HEK293 (cell line): ENCODE data around the gene ABCC11.

Source experiments
- CTCF ChIA-PET: fragments of 350-600 bp; formaldehyde crosslinking; extraction: SDS; loops from one replicate; lab custom pipeline; 2021; ENCODE audit warnings: antibody characterized with exemption; lab: Yijun Ruan, JAX
- POLR2A ChIA-PET: fragments of 300-600 bp; formaldehyde crosslinking; extraction: SDS; loops from one replicate; lab custom pipeline; 2020; ENCODE audit warnings: antibody characterized with exemption, inconsistent platforms; lab: Yijun Ruan, JAX
- H3K27ac ChIP-seq: fragments of 200-500 bp; sonication (Bioruptor generic); 2 replicates; pipeline ENCODE4 v1.5.1; 2014; ENCODE audit warnings: low read depth, low read length, control low read depth, inconsistent platforms; ENCODE audit errors: extremely low read depth
- H3K36me3 ChIP-seq, 2 experiments: fragments of 200-500 bp in 1 of 2; sonication (Bioruptor generic) in 1 of 2; 1 replicate in 1 of 2; 2 replicates in 1 of 2; pipeline ENCODE4 v1.5.1; 2014 to 2017; ENCODE audit warnings: inconsistent platforms in 2 of 2, low read length in 2 of 2; ENCODE audit not compliant: control insufficient read depth in 2 of 2, insufficient read depth in 1 of 2
- H3K4me1 ChIP-seq: fragments of 200-500 bp; sonication (Bioruptor generic); 2 replicates; pipeline ENCODE4 v1.5.1; 2014; ENCODE audit warnings: mild to moderate bottlenecking, low read length, inconsistent platforms; ENCODE audit not compliant: control insufficient read depth, insufficient read depth
- H3K4me3 ChIP-seq: 2 replicates; pipeline ENCODE4 v1.5.1; 2011; ENCODE audit warnings: low read depth, mild to moderate bottlenecking, control low read depth, low read length, moderate library complexity
- H3K9me3 ChIP-seq: fragments of 200-500 bp; sonication (Bioruptor generic); 2 replicates; pipeline ENCODE4 v1.5.1; 2014; ENCODE audit warnings: low read depth, low read length, inconsistent platforms; ENCODE audit not compliant: control insufficient read depth, insufficient read depth
- GLIS2 ChIP-seq: fragments of 450-650 bp; formaldehyde crosslinking; IDR thresholded peaks from 2 replicates; pipeline ENCODE4 v1.5.1; 2016; ENCODE audit warnings: missing biosample characterization, missing genetic modification characterization
- HOXA7 ChIP-seq: sonication (generic); formaldehyde crosslinking; IDR thresholded peaks from 2 replicates; pipeline ENCODE4 v1.8.1; 2022; ENCODE audit warnings: missing genetic modification reagents, borderline replicate concordance
- KLF1 ChIP-seq: fragments of 450-650 bp; formaldehyde crosslinking; IDR thresholded peaks from 2 replicates; pipeline ENCODE4 v1.5.1; 2016; ENCODE audit warnings: missing biosample characterization, missing genetic modification characterization
- ZNF10 ChIP-seq: fragments of 450-650 bp; formaldehyde crosslinking; IDR thresholded peaks from 2 replicates; pipeline ENCODE4 v1.5.1; 2017; ENCODE audit warnings: missing biosample characterization, missing genetic modification characterization
- ZNF138 ChIP-seq: fragments of 450-650 bp; formaldehyde crosslinking; IDR thresholded peaks from 2 replicates; pipeline ENCODE4 v1.5.1; 2016; ENCODE audit warnings: missing biosample characterization, missing genetic modification characterization, borderline replicate concordance
- ZNF19 ChIP-seq: fragments of 450-650 bp; formaldehyde crosslinking; IDR thresholded peaks from 2 replicates; pipeline ENCODE4; 2016; ENCODE audit warnings: missing biosample characterization, missing genetic modification characterization, low read depth
- ZNF2 ChIP-seq: fragments of 450-650 bp; formaldehyde crosslinking; IDR thresholded peaks from 2 replicates; pipeline ENCODE4 v1.5.1; 2016; ENCODE audit warnings: missing biosample characterization, missing genetic modification characterization
- ZNF292 ChIP-seq: fragments of 450-650 bp; formaldehyde crosslinking; IDR thresholded peaks from 2 replicates; pipeline ENCODE4 v1.5.1; 2016; ENCODE audit warnings: low read depth, missing biosample characterization, missing genetic modification characterization, borderline replicate concordance
- ZNF302 ChIP-seq: fragments of 450-650 bp; formaldehyde crosslinking; IDR thresholded peaks from 2 replicates; pipeline ENCODE4 v1.5.1; 2016; ENCODE audit warnings: missing biosample characterization, missing genetic modification characterization, low read depth
- ZNF529 ChIP-seq: fragments of 450-650 bp; formaldehyde crosslinking; IDR thresholded peaks from 2 replicates; pipeline ENCODE4 v1.5.1; 2017; ENCODE audit warnings: missing genetic modification characterization, missing biosample characterization; ENCODE audit not compliant: insufficient replicate concordance
- ZNF530 ChIP-seq: fragments of 450-650 bp; formaldehyde crosslinking; IDR thresholded peaks from 2 replicates; pipeline ENCODE4 v1.5.1; 2016; ENCODE audit warnings: low read depth, missing biosample characterization, missing genetic modification characterization
- ZNF555 ChIP-seq: fragments of 450-650 bp; formaldehyde crosslinking; conservative IDR thresholded peaks from 2 replicates; pipeline ENCODE4 v1.5.1; 2017; ENCODE audit warnings: missing biosample characterization, mild to moderate bottlenecking, missing genetic modification characterization, inconsistent platforms
- ZNF571 ChIP-seq: fragments of 450-650 bp; formaldehyde crosslinking; IDR thresholded peaks from 2 replicates; pipeline ENCODE4 v1.5.0; 2017; ENCODE audit warnings: missing biosample characterization, missing genetic modification characterization
- ZNF596 ChIP-seq: fragments of 450-650 bp; IDR thresholded peaks from 2 replicates; pipeline ENCODE4 v1.5.0; 2018; ENCODE audit warnings: missing biosample characterization, mild to moderate bottlenecking, missing genetic modification characterization, moderate library complexity
- ZNF600 ChIP-seq: fragments of 450-650 bp; formaldehyde crosslinking; IDR thresholded peaks from 2 replicates; pipeline ENCODE4 v1.5.1; 2016; ENCODE audit warnings: missing biosample characterization, missing genetic modification characterization
- ZNF610 ChIP-seq: fragments of 450-650 bp; formaldehyde crosslinking; IDR thresholded peaks from 2 replicates; pipeline ENCODE4 v1.5.1; 2016; ENCODE audit warnings: missing biosample characterization, missing genetic modification characterization, borderline replicate concordance
- ZNF654 ChIP-seq: fragments of 450-650 bp; formaldehyde crosslinking; IDR thresholded peaks from 2 replicates; pipeline ENCODE4 v1.5.1; 2016; ENCODE audit warnings: low read depth, missing biosample characterization, missing genetic modification characterization
- ZNF785 ChIP-seq: fragments of 450-650 bp; formaldehyde crosslinking; IDR thresholded peaks from 2 replicates; pipeline ENCODE4 v1.5.1; 2016; ENCODE audit warnings: missing biosample characterization, missing genetic modification characterization
- TF ChIP-seq, protein P1 (sequence below): fragments of 450-650 bp; formaldehyde crosslinking; IDR thresholded peaks from 2 replicates; pipeline ENCODE4 v1.5.1; 2016; ENCODE audit warnings: missing biosample characterization, missing genetic modification characterization
- TF ChIP-seq, protein P2 (sequence below): fragments of 450-650 bp; formaldehyde crosslinking; IDR thresholded peaks from 2 replicates; pipeline ENCODE4 v1.5.1; 2016; ENCODE audit warnings: missing biosample characterization, missing genetic modification characterization
- TF ChIP-seq, protein P3 (sequence below): fragments of 450-650 bp; formaldehyde crosslinking; IDR thresholded peaks from 2 replicates; pipeline ENCODE4 v1.5.1; 2017; ENCODE audit warnings: missing biosample characterization, missing genetic modification characterization
- TF ChIP-seq, protein P4 (sequence below): fragments of 450-650 bp; formaldehyde crosslinking; IDR thresholded peaks from 2 replicates; pipeline ENCODE4 v1.5.1; 2016; ENCODE audit warnings: missing biosample characterization, missing genetic modification characterization, borderline replicate concordance
- TF ChIP-seq, protein P5 (sequence below): fragments of 450-650 bp; formaldehyde crosslinking; IDR thresholded peaks from 2 replicates; pipeline ENCODE4 v1.5.1; 2016; ENCODE audit warnings: missing biosample characterization, missing genetic modification characterization

Gene ABCC11

DNA sequence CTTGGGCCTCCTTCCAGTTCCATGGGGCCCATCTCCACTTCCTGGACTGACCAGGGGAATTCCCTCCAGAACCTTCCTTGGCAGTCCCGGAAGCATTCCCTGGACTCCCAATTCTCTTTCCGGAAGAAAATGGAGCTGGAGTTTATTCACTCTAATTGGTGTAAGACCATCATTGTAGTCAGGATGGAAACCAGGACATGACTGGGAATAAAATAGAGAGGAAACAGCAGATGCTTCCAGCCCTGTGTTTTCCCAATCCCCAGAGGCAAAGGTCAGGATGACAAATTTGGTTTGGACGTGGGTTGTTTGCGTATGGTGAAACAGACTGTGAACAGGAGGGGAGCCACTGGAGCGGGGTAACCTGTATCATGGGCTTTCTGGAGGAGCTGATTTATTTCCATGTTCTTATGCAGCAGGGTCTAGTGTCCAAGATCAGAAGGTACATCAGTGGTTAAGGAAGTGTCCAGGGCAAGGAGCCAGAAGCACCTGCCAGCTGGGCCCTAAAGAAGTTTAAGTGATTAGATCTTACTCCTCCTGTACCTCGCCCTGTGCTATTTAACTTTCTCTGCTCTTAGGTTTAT is 11.7 kb downstream of the ABCC11 start:
- Histone ChIP-seq H3K9me3 (no peaks in the 10 kb centered on the region), H3K27ac (no peak overlapping the region), H3K4me3 (no peak overlapping the region), H3K36me3 (no peaks in the 10 kb centered on the region), H3K4me1 (no peaks in the 10 kb centered on the region)
- no peak for TF ChIP-seq ZNF596 (tag by site-specific recombination)
- no peak for TF ChIP-seq ZNF600 (tag by site-specific recombination)
- TF ChIP-seq, protein P1, sequence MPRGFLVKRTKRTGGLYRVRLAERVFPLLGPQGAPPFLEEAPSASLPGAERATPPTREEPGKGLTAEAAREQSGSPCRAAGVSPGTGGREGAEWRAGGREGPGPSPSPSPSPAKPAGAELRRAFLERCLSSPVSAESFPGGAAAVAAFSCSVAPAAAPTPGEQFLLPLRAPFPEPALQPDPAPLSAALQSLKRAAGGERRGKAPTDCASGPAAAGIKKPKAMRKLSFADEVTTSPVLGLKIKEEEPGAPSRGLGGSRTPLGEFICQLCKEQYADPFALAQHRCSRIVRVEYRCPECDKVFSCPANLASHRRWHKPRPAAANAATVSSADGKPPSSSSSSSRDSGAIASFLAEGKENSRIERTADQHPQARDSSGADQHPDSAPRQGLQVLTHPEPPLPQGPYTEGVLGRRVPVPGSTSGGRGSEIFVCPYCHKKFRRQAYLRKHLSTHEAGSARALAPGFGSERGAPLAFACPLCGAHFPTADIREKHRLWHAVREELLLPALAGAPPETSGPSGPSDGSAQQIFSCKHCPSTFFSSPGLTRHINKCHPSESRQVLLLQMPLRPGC: no peak
- TF ChIP-seq ZNF2: no peak
- TF ChIP-seq ZNF571 (tag by site-specific recombination): no peak
- TF ChIP-seq HOXA7 (CRISPR knock-in tag): no peak
- TF ChIP-seq ZNF302 (tag by site-specific recombination): no peak
- TF ChIP-seq, protein P2, sequence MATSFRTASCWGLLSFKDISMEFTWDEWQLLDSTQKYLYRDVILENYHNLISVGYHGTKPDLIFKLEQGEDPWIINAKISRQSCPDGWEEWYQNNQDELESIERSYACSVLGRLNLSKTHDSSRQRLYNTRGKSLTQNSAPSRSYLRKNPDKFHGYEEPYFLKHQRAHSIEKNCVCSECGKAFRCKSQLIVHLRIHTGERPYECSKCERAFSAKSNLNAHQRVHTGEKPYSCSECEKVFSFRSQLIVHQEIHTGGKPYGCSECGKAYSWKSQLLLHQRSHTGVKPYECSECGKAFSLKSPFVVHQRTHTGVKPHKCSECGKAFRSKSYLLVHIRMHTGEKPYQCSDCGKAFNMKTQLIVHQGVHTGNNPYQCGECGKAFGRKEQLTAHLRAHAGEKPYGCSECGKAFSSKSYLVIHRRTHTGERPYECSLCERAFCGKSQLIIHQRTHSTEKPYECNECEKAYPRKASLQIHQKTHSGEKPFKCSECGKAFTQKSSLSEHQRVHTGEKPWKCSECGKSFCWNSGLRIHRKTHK: no peak
- no peak for TF ChIP-seq ZNF529 (tag by site-specific recombination)
- no peak for TF ChIP-seq ZNF10 (tag by site-specific recombination)
- TF ChIP-seq GLIS2 (tag by site-specific recombination): no peak
- TF ChIP-seq ZNF785: no peak
- no peak for TF ChIP-seq ZNF292 (tag by site-specific recombination)
- TF ChIP-seq ZNF654 (tag by site-specific recombination): no peak
- TF ChIP-seq KLF1 (tag by site-specific recombination): no peak
- TF ChIP-seq ZNF138 (tag by site-specific recombination): no peak
- TF ChIP-seq ZNF555 (tag by site-specific recombination): no peak
- TF ChIP-seq ZNF610 (tag by site-specific recombination): no peak
- no peak for TF ChIP-seq ZNF530 (tag by site-specific recombination)
- TF ChIP-seq, protein P3, sequence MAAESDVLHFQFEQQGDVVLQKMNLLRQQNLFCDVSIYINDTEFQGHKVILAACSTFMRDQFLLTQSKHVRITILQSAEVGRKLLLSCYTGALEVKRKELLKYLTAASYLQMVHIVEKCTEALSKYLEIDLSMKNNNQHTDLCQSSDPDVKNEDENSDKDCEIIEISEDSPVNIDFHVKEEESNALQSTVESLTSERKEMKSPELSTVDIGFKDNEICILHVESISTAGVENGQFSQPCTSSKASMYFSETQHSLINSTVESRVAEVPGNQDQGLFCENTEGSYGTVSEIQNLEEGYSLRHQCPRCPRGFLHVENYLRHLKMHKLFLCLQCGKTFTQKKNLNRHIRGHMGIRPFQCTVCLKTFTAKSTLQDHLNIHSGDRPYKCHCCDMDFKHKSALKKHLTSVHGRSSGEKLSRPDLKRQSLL (tag by site-specific recombination): no peak
- CTCF ChIA-PET: interaction anchor here (1.2 to 1.7 kb wide), 2 partner anchors 17 to 395 kb away, joined by 3 to 5 read pairs; no protein-coding TSS in a partner anchor
- POLR2A ChIA-PET: no interaction called here

DNA sequence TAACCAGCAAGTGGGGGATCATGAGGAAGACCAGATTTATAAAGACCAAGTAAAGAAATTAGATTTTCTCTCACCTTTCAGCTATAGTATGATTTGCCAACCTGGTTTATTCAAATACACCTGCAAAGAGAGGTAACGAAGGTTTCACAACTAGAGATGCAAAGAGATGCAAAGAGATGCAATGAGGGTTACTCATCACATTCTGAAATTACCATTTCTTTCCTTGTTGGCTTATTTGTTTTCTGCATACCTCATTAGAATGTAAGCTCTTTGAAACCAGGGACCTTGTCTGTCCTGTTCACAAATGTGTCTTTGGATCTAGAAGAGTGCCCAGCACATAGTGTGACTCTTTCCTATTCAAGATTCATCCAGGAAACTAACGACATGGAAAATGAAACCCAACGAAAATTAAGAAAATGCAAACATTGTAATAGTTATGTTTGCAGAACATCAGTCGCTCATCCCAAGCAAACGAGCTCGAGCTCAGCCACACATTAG is 12.2 kb downstream of the ABCC11 start:
- Histone ChIP-seq H3K4me1 (no peaks in the 10 kb centered on the region), H3K4me3 (no peak overlapping the region), H3K9me3 (no peaks in the 10 kb centered on the region), H3K36me3 (no peaks in the 10 kb centered on the region), H3K27ac (no peak overlapping the region)
- POLR2A ChIA-PET: no interaction called here
- CTCF ChIA-PET: interaction anchor here (1.2 to 1.7 kb wide), 3 partner anchors 16 to 395 kb away, joined by 3 to 5 read pairs (median 4); no protein-coding TSS in a partner anchor
- no peak for TF ChIP-seq ZNF19
- TF ChIP-seq, protein P4, sequence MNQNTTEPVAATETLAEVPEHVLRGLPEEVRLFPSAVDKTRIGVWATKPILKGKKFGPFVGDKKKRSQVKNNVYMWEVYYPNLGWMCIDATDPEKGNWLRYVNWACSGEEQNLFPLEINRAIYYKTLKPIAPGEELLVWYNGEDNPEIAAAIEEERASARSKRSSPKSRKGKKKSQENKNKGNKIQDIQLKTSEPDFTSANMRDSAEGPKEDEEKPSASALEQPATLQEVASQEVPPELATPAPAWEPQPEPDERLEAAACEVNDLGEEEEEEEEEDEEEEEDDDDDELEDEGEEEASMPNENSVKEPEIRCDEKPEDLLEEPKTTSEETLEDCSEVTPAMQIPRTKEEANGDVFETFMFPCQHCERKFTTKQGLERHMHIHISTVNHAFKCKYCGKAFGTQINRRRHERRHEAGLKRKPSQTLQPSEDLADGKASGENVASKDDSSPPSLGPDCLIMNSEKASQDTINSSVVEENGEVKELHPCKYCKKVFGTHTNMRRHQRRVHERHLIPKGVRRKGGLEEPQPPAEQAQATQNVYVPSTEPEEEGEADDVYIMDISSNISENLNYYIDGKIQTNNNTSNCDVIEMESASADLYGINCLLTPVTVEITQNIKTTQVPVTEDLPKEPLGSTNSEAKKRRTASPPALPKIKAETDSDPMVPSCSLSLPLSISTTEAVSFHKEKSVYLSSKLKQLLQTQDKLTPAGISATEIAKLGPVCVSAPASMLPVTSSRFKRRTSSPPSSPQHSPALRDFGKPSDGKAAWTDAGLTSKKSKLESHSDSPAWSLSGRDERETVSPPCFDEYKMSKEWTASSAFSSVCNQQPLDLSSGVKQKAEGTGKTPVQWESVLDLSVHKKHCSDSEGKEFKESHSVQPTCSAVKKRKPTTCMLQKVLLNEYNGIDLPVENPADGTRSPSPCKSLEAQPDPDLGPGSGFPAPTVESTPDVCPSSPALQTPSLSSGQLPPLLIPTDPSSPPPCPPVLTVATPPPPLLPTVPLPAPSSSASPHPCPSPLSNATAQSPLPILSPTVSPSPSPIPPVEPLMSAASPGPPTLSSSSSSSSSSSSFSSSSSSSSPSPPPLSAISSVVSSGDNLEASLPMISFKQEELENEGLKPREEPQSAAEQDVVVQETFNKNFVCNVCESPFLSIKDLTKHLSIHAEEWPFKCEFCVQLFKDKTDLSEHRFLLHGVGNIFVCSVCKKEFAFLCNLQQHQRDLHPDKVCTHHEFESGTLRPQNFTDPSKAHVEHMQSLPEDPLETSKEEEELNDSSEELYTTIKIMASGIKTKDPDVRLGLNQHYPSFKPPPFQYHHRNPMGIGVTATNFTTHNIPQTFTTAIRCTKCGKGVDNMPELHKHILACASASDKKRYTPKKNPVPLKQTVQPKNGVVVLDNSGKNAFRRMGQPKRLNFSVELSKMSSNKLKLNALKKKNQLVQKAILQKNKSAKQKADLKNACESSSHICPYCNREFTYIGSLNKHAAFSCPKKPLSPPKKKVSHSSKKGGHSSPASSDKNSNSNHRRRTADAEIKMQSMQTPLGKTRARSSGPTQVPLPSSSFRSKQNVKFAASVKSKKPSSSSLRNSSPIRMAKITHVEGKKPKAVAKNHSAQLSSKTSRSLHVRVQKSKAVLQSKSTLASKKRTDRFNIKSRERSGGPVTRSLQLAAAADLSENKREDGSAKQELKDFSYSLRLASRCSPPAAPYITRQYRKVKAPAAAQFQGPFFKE (tag by site-specific recombination): no peak
- TF ChIP-seq, protein P5, sequence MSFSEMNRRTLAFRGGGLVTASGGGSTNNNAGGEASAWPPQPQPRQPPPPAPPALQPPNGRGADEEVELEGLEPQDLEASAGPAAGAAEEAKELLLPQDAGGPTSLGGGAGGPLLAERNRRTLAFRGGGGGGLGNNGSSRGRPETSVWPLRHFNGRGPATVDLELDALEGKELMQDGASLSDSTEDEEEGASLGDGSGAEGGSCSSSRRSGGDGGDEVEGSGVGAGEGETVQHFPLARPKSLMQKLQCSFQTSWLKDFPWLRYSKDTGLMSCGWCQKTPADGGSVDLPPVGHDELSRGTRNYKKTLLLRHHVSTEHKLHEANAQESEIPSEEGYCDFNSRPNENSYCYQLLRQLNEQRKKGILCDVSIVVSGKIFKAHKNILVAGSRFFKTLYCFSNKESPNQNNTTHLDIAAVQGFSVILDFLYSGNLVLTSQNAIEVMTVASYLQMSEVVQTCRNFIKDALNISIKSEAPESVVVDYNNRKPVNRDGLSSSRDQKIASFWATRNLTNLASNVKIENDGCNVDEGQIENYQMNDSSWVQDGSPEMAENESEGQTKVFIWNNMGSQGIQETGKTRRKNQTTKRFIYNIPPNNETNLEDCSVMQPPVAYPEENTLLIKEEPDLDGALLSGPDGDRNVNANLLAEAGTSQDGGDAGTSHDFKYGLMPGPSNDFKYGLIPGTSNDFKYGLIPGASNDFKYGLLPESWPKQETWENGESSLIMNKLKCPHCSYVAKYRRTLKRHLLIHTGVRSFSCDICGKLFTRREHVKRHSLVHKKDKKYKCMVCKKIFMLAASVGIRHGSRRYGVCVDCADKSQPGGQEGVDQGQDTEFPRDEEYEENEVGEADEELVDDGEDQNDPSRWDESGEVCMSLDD (tag by site-specific recombination): no peak
